ENCODE measurements around the gene FAM110C.
"Not testable (repeated sequence)": the region's sequence is repeated elsewhere in the genome, so short reads cannot be mapped to it uniquely, and the experiment has no call there.

Gene FAM110C

GRCh38 chr2:46471-47345 is at the start of gene FAM110C:
FAM110C (minus strand) TSS chr2:46505; CDS start chr2:46385, 120 bp downstream.
- DNase-seq = peak; percentile 68

DNA sequence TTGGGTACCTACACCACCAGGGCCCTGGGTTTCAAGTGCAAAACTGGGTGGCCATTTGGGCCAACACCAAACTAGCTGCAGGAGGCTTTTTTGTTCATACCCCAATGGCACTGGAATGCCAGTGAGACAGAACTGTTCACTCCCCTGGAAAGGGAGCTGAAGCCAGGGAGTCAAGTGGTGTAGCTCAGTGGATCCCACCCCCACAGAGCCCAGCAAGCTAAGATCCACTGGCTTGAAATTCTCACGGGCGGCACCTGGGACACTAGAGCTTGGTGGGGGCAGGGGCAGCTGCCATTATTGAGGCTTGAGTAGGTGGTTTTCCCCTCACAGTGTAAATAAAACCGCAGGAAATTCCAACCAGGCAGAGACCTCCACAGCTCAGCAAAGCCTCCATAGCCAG is 46.0 kb upstream of the FAM110C start:
- DNase-seq = no peak

DNA sequence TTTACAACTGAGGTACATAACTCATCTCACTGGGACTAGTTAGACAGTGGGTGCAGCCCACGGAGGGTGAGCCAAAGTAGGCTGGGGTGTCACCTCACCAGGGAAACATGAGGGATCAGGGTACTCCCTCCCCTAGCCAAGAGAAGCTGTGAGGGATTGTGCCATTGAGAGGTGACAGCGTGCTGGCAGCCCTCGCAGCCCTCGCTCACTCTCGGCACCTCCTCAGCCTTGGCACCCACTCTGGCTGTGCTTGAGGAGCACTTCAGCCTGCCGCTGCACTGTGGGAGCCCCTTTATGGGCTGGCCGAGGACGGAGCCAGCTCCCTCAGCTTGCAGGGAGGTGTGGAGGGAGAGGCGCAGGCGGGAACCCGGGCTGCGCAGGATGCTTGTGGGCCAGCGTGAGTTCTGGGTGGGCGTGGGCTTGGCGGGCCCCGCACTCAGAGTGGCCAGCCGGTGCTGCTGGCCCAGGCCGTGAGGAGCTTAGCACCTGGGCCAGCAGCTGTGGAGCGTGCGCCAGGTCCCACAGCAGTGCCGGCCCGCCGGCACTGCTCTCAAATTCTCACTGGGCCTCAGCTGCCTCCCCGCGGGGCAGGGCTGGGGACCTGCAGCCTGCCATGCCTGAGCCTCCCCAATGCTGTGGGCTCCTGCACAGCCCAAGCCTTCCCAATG is 44.5 kb upstream of the FAM110C start:
- no peak for DNase-seq

- DNase-seq = no peak
Observed at GRCh38 chr2:85761-86160, 39.5 kb upstream of the FAM110C start.

DNA sequence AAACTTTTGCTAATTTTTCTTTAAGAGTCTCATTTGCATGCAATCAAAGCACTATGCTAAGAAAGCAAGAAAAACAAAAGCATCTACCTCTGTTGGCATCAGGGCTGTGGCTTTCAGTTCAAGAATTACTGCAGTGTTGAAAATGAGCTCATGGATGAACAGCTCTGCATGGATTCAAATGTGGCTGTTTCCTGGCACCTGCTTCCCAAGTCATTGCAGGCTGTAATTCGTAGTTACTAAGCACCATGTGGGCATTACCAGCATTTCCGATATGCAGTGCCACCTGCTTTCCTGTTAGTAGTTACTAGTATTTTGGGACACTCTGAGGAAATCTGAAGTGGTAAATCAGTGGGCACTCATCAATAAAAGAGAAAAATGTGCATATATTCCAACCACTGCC is 37.8 kb upstream of the FAM110C start:
- DNase-seq = no peak

DNA sequence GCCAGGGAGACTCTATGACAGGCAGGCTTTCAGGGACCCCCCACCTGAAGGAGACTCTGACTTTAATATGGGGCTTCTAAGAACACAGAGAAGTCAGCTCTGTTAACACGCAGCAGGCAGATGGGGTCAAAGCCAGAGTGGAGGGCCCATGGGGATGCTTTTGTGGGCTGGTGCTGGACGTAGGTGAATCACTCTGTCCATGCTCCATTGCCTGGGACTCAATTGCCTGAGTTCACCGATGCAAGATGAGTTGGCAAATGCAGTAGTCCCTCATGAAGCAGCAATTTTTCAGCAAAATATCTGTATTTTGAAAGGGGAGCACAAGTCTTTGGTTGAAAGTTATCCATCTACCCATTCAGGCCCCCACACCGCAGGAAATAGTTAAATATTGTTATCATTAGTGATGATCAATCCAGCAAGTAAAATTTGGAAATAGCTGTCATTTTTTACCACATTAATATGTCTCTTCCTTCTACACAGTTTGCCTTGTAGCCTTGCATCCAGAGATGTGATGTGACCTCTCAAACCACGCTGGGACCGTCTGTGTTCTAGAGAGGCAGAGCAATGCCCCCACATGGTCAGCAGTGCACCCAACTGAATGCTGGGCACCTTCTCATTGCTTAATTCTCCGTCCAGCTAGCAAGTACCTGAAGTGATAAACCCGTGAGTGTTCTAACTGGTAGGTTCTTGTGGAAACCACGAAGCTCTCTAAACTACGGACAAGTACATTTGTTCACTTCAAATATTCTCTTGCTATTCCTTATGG is 34.8 kb upstream of the FAM110C start:
- DNase-seq = no peak

- no peak for DNase-seq
Observed at GRCh38 chr2:80378-80777, 34.1 kb upstream of the FAM110C start.

- no peak for DNase-seq
Observed at GRCh38 chr2:71309-72035, 25.2 kb upstream of the FAM110C start.

- no peak for DNase-seq
Observed at GRCh38 chr2:69366-70344, 23.4 kb upstream of the FAM110C start.

DNA sequence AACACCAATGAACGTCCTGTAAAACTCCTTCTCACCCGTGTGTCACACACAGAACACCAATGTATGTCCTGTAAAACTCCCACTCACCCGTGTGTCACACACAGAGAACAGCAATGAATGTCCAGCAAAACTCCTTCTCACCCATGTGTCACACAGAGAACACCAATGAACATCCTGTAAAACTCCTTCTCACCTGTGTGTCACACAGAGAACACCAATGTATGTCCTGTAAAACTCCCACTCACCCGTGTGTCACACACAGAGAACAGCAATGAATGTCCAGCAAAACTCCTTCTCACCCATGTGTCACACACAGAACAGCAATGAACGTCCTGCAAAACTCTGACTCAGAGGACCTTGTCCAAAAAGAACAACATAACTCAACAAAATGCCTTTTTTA is 22.3 kb upstream of the FAM110C start:
- DNase-seq = not testable (repeated sequence)

GRCh38 chr2:66853-67252 is 20.5 kb upstream of the FAM110C start:
- no peak for DNase-seq

GRCh38 chr2:65121-65520 is 18.8 kb upstream of the FAM110C start:
- no peak for DNase-seq

DNA sequence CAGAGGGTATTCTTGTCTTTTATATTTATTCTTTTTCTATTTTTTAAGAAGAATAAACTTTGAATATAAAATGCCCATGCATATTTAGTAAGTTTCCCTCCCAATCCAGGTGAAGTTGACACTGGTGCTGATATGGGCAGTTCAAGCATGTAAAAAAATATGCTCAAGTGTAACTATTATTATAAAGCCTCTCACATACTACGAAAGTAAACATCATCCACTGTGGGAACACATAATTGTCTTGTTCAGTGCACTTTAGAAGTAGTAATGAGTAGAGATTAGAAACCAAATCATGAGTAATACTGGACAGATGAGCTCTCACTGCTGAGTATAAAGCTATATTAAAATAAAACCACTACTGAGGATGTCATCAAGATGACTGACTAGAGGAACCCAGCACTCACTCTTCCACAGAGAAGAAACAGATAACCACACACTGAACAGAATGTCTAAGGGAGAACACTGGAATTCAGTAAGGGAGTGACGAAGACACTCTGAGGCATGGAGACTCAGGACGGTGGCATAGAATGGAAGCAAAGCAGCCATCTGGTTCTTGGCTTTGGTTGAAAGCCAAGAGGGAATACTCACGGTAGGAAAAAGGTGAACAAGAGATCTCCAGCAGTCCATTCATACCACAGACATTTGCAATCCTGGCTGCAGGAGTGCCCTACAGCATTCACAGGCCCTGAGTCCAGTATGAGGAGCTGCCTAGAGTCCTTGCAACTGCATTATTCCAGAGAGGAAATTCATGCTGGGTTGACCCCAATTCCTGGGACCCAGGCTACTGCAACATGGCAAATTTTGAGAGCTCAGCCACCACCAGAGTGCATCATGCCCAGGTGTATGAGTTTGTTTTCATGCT is 9.5 kb upstream of the FAM110C start:
- no peak for DNase-seq

DNA sequence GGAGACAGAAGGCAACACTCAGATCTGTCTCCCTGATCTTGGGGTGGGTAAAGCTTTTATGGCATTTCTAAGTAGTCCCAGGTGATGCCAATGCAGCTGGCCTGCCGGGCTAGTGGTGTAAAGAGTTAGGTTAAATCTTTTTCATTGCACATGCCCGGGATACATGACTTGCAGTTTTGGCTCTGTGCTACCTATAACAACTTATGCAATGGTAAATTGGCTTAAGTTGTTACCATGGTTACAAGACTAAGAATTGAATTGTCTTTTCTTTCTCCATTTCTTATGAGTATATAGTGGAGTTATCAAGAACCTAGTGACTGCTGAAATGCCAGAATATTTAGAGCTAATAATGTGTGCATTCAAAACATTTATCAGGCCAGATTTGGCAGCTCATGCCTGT is 5.3 kb upstream of the FAM110C start:
- no peak for DNase-seq

DNA sequence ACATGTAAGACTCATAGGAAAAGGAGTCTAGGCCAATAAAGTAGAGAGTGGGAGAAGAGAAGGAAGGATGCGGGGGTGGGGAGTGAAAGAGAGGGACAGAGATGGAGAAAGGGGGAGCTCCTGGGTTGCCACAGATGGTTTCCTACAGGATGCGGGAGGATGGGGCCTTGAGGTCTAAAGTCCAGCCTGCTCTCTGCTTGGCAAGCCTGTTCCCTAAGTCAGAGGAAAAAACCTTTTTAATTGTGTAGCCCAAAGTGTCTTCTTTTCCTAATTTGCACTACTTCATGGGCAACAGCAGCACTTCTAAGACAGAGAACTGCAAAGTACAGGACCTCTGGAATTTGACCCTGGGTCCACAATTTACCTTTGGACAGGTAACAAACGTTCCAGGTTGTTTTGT is 1.4 kb upstream of the FAM110C start:
- DNase-seq = no peak

- DNase-seq = no peak
Observed at GRCh38 chr2:47346-47725, 1.0 kb upstream of the FAM110C start.

DNA sequence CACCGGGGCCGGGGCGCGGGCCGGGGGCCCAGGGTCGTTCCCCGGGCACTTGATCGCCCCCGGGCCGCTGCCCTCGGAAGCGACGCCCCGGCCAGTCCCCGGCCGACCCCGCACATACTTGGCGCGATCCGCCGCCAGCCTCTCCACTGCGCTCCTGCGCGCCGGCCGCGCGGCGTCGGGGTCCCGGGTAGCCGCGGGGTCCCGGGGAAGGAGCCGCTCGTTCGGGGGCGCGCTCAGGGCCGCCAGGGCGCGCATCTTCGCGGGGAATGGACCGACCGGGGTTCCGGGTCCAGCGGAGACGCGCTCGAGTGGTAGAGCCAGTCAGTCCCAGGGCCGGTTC is 204 bp downstream of the FAM110C start:
- no peak for DNase-seq

- DNase-seq = peak; percentile 21
Observed at GRCh38 chr2:45342-46130, 769 bp downstream of the FAM110C start.

DNA sequence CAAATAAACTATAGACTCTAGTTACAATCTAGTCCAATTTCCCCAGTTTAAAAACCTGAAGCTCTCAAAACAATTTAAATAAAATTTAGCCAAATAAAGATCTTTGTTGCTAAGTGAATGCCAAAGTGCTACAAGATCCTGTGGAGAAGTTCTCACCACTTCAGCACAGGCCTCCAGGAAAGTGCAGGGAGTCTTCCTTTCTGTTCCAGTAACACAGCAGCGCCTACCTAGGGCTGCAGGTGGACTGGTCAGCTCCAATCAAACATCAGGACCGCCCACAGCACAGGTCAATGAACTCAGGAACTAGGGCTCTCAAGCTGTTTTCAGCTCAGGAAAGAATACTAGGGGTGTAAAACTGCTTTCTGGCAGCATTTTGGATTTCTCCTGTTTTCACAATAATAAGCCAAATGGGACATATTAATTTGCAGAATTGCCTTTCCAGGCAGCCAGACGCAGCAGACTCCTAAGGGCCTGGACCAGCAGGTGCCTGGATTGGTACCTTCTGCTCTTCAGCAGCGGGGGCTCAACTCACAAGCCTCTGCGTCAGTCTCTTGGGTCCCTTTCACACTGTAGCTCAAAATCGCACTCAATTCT is 1.5 kb downstream of the FAM110C start:
- DNase-seq = no peak

DNA sequence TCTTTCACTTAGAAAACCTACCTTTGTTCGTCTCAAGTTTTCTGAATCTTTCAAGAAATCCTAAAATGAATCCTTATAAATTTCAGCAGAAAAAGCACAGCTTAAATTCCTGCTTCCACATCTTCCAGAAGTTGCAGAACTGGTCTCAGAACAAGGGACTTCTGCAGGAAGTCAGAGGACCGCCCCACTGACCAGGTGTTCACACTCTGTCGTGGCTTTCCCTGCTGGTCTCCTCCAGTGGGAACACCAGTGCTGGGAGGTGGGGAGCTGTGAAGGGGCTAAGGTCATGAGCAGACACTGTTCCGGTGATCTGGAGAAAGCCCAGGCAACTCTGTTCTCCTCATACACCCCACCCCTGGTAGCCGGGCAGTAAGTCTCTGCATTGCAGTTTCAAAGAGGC is 3.5 kb downstream of the FAM110C start:
- no peak for DNase-seq
